ENCODE data around the gene RNF186. TPM values are rescaled to one million over a fixed set of nuclear protein-coding genes. Genes with fewer than 3 reads are reported as not detected.
"Not testable (repeated sequence)": the region's sequence is repeated elsewhere in the genome, so short reads cannot be mapped to it uniquely, and the experiment has no call there.

Gene RNF186
- total RNA-seq, 2 donors from 2014 or later = not detected

DNA sequence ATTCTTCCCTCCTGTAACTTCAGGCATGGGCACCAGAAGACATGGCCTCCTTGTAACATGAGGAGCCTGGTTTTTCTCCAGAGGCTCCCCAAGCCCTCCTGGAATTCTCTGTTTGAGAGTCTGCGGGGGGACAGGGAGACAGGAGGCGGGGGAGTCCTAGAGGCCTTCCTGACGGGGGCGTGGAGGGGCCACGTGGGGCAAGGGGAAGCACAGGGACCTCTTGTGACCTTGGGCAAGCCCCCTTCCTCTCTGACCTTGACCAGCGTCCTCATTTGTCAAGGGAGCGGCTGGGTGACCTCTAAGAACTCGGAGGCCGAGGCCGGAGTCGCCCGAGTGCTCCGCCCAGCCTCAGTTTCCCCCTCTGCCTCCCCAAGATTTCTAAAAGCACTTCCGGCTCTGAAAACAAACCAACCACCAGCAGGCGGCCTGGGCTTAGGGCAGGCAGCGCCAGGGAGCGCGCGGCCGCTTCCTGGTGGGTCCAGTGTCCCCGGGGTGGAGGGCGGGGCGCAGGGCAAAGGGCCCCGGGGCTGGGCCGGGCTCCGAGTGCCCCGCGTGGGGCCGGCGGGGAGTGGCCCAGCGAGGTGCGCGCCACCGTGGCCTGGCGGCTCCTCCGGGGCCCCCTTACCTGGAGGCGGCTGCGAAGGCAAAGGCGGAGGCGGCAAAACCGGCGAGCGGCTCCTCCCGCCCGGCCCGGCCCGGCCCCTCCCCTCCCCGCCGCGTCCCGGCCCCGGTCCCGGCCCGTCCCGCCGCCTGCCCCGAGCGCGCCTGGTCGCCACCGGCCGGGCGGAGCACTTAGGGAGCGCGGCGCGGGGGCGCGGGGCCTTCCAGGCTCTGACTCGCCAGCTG, 15.6 kb downstream of the RNF186 start, which contains the start of gene TMCO4:
Gene TMCO4 (minus strand): TSS at position 687 of the 846 bp plus-strand sequence. CDS start 19,158 bp downstream, outside the sequence.
- peak; percentile 87 for DNase-seq (ENCODE audit: low spot score)
- intact Hi-C loops (cut with DNase I) = no loop called here

DNA sequence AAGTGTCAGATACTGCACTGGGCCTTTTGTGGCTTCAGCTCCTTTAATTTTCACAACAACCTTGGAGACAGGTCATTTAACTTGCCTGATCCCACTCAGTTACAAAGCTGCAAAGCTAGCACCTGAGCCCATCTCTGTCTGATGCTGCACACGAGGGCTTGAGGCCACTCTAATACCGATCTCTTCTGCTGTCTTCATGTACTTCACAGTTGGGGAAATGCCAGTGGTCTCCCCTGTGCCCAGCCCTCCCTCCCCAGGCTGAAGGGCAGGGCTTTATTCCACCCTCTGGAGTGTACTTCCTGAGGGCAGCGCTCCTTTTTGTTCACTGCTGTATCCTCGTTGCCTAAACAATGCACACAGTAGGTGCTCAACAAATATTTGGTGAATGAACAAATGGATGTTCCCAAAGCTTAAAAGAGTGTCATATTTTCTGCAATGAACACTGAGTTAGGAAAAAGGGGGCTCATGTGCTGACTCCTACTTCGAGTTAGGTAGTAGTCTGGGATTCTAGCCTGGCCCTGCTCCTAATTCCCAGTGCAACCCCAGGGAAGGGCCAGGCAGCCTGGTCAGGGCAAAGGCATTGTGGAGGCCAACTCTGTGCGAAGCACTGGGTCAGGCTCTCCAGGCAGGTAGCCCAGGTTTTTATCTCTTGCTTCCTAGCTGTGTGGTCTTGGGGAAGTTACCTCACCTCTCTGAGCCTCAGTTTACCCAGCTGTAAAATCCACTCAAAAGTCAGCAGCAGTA, 16.4 kb downstream of the RNF186 start:
- intact Hi-C loops (cut with DNase I) = loop anchor here in 1 of 2 donors (1.0 kb wide), 1 partner anchor 22 kb away; no protein-coding TSS in a partner anchor
- DNase-seq (ENCODE audit: low spot score) = peak; percentile 30

DNA sequence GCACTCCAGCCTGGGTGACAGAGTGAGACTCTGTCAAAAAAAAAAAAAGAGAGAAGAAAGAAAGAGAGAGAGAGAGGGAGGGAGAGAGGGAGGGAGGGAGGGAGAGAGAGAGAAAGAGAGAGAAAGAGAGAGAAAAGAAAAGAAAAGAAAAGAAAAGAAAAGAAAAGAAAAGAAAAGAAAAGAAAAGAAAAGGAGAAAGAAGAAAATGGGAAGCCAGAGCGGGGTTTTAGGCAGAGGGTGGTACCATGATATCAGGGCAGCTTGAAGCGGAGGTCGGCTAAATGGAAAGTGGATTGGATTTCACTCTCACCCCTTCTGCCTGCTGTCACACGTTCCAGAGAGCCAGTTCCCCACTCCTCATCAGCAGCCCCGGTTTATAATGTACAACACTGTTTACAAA, 17.3 kb downstream of the RNF186 start:
- no peak for DNase-seq (ENCODE audit: low spot score)
- intact Hi-C loops (cut with DNase I) = loop anchor here in 1 of 2 donors (1.0 kb wide), 1 partner anchor 22 kb away; no protein-coding TSS in a partner anchor

DNA sequence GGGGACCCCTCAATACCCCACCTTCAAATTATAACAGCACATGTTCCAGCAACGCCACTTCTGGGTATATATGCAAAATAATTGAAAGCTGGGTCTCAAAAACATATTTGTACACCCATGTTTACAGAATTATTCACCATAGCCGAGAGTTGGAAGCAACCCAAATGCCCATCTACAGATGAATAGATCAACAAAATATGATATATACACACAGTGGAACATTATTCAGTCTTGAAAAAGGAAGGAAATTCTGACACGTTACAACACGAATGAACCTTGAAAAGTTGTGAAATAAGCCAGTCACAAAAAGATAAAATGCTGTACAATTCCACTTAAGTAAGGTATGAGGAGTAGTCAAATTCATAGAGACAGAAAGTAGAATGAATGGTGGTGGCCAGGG, 20.5 kb downstream of the RNF186 start:
- intact Hi-C loops (cut with DNase I) = no loop called here
- no peak for DNase-seq (ENCODE audit: low spot score)

DNA sequence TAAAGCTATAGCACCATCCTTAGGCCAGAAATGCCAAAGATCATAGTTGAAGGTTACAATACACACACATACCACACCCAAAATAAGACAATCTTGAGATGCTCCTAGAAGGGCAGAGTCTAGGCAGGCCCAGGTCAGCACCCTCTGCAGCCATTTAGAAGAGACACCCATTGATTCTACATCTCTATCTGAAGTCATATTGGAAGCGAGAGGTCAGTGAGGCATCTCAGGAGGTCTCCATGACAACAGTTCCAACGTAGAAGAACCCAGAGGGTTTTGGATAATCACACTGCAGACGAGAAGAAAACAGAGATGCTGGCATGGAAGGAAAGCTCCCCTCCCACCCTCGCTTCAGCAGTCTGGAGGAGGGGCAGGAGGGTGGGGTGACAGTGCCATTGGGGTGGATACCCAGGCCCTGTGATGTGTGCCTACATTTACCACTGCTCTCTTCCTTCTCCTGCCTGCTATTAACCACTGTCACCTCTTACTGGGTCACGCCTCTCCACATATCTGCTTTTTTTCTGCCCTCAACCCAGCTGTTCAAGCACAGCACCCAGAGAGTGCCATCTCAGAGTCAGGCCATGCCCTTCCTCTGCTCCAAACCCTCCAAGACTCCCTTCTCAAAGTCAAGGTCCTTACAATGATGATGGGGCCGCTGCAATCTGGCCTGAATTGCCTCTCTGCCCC, 21.6 kb downstream of the RNF186 start:
- peak; percentile 14 for DNase-seq (ENCODE audit: low spot score)
- intact Hi-C loops (cut with DNase I) = no loop called here

DNA sequence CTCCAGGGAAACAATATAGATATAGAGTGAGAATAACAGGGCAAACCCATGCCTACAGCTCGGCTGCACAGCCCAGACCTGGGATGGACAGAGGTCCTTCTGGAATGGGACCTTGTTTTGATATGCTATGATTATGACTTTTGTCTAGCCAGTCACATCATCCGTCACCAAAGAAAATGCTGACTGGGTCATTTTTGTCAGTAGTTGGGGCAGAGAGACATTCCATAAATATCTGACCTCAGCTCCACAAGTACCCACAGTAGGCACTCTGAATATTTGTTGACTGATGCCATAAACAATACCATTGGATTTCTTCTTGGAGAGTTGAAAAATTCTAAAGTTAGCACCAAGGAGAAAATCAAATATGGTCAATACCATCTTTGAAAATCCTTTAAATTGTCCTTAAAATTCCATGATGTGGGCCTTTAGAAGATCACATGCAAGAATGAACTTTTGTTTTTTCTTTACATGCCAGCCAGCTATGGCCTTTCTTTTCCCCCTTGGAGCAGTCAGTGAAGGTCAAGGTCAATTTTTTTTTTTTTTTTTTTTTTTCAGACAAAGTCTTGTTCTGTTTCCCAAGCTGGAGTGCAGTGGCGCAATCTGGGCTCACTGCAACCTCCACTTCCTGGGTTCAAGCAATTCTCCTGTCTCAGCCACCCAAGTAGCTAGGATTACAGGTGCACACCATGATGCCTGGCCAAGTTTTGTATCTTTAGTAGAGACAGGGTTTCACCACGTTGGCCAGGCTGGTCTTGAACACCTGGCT, 22.7 kb downstream of the RNF186 start:
- no peak for DNase-seq (ENCODE audit: low spot score)
- intact Hi-C loops (cut with DNase I) = no loop called here

DNA sequence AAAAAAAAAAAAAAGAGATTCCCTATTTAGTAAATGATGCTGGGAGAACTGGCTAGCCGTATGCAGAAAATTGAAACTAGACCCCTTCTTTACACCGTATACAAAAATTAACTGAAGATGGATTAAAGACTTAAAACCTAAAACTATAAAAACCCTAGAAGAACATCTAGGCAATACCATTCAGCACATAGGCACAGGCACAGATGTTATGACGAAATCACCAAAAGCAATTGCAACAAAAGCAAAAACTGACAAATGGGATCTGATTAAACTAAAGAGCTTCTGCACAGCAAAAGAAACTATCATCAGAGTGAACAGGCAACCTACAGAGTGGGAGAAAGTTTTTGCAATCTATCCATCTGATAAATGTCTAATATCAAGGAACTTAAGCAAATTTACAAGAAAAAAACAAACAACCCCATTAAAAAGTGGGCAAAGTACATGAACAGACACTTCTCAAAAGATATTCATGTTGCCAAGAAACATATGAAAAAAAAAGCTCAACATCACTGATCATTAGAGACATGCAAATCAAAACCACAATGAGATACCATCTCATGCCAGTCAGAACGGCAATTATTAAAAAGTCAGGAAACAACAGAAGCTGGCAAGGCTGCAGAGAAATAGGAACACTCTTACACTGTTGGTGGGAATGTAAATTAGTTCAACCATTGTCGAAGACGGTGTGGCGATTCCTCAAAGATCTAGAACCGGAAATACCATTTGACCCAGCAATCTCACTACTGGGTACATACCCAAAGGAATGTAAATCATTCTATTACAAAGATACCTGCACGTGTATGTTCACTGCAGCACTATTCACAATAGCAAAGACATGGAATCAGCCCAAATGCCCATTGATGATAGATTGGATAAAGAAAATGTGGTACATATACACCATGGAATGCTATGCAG, 24.8 kb downstream of the RNF186 start:
- DNase-seq (ENCODE audit: low spot score); intact Hi-C loops (cut with DNase I): not testable (repeated sequence)

DNA sequence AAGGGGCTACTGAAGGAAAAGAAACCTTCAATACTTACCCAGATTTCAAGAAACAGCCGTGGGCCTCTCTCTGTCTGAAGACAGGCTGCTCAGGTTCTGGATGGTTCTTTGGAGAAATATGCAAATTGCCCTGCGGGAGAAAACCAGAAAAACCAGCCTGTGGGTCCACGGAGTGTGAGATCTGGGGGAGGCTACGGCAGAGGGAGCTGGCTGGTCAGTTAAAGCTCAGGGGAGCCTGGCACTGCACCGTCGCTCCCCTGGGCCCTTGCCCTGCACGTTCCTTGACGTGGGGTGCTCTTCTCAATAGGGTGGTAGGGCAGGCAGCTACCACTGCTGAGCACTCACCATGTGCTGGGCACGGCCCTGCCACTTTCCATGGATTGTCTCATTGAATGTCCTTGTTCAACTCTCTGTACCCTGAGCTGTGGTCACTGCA, 28.1 kb downstream of the RNF186 start:
- peak; percentile 66 for DNase-seq (ENCODE audit: low spot score)
- intact Hi-C loops (cut with DNase I) = no loop called here

DNA sequence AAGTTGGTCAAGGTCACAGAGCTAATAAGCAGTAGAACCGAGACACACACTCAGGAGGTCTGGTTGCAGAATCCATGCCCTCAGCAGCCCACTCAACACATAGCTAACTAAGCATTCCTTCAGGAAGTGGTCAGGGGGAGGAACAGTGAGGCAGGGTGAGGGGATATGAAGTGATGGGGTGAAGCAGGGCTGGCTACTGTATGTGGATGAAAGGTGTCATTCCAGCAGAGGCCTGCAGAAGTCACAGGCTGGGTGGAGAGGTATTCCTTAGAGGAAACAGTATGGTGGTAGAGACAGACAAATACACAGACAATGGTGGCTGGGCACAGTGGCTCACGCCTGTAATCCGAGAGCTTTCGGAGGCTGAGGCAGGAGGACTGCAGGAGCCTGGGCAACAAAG, 29.4 kb downstream of the RNF186 start:
- intact Hi-C loops (cut with DNase I) = no loop called here
- peak; percentile 45 for DNase-seq (ENCODE audit: low spot score)

DNA sequence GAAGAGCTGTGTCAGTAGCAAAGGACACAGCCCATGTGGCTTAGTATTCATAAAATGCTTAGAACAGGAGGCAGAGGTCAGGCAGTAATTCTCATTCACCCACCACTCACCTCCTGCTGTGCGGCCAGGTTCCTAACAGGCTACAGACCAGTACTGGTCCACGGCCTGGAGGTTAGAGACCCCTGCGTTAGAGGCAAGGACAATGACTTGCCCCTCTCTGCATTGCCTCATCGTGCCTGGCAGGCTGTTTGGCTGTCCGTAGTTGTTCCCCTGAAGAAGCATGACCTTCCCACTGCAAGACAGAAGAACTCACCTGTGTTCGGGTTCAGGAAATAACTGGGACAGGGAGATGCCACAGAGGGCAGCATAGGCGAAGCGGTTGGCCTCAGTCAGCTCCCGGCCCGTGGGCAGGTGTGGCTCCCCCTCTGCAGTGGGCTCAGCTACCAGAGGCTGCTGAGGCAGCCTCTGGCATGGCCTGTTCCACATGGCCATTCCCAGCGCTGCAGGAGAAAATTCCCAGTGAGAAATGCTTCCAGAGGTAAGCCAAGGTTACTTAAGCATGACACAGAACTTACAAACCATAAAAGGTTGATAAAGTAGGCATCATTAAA, 34.7 kb downstream of the RNF186 start:
- intact Hi-C loops (cut with DNase I) = no loop called here
- no peak for DNase-seq (ENCODE audit: low spot score)

DNA sequence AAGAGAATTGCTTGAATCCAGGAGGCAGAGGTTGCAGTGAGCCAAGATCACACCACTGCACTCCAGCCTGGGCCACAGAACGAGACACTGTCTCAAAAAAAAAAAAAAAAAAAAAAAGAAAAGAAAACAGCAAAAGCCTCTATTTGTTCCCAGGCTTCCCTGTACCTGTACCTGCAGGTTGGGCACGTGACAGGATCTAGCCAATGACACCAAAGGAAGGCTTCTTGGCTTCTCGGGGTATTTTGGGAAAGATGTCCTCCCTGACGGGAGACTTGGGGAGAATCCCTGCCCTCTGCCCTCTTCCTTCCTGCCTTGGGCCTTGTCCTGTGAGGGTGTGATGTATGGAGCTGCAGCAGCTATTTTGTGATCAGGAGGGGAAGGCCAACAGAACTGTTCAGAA, 38.1 kb downstream of the RNF186 start:
- intact Hi-C loops (cut with DNase I) = loop anchor here in 1 of 2 donors (1.0 kb wide), 1 partner anchor 21 kb away; no protein-coding TSS in a partner anchor
- no peak for DNase-seq (ENCODE audit: low spot score)

DNA sequence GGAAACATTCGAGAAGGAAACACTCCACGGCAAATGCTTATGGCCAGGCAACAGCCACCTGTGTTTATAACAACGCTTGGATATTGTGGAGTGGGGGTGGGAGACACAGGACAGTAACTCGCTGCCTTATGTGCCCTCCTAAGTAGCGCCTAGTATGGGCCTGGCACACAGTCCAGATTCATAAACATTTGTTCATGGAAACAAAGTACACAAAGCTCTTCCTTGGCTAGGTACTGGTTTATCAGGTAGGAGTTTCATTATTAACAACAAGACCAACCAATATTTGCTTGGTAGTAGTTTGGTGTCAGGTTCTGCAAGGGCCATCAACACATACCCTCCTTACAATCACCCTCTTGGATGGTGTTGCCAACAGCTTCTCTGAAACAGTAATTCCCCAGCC, 38.8 kb downstream of the RNF186 start:
- intact Hi-C loops (cut with DNase I) = loop anchor here in 1 of 2 donors (1.0 kb wide), 1 partner anchor 22 kb away; no protein-coding TSS in a partner anchor
- DNase-seq (ENCODE audit: low spot score) = no peak

DNA sequence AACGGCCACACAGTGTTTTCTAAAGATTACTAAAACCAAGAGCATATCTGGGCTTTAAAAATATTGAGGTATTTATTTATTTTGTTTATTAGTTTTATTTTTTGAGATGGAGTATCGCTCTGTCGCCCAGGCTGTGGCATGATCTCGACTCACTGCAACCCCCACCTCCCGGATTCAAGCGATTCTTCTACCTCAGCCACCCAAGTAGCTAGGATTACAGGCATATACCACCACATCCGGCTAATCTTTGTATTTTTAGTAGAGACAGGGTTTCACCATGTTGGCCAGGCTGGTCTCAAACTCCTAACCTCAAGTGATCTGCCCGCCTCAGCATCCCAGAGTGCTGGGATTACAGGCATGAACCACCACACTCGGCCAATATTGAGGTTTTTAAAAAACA, 39.3 kb downstream of the RNF186 start:
- intact Hi-C loops (cut with DNase I) = loop anchor here in 1 of 2 donors (1.0 kb wide), 1 partner anchor 22 kb away; no protein-coding TSS in a partner anchor
- DNase-seq (ENCODE audit: low spot score) = no peak

DNA sequence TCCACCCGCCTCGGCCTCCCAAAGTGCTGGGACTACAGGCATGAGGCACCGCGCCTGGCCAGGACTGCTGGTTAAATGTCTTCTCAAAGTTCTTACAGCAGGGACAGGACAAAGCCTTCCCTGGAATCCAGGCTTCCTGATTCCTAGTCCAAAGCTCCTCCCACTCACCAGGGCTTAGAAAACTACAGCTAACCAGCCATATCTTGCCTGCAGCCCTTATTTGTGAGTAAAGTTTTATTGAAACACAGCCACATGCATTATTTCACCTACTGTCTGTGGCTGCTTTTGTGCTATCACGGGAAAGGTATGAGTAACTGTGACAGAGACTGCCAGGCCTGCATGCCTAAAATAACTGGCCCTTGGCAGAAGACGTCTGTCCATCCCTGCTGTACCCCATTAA, 39.8 kb downstream of the RNF186 start:
- DNase-seq (ENCODE audit: low spot score) = no peak
- intact Hi-C loops (cut with DNase I) = no loop called here

DNA sequence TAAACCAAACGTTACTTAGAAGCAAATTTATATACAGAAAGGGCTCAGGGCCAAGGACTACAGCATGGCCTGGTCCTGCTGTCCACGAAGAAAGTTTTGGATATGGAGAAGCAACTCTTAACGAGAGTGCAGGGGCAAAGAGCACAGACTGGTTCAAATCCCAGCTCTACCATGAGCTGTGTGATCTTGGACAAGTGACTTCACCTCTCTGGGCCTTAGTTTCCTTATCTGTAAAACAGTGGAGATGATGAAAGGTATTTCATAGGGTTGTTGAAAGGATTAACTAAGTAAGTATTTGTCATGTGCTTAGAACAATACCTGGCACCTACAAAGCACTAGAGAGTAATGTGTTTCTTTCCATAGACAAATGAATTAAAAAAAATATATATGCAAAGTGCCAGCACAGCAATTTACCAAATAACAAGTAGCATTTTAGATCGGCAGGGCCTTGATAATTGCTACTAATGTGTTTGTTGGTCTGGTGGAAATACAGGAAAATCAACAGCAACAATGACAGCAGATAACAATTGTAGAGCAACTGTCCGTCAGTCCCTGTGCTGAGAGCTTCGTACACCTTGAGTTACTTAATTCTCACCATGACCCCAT, 40.8 kb downstream of the RNF186 start:
- DNase-seq (ENCODE audit: low spot score) = no peak
- intact Hi-C loops (cut with DNase I) = no loop called here

DNA sequence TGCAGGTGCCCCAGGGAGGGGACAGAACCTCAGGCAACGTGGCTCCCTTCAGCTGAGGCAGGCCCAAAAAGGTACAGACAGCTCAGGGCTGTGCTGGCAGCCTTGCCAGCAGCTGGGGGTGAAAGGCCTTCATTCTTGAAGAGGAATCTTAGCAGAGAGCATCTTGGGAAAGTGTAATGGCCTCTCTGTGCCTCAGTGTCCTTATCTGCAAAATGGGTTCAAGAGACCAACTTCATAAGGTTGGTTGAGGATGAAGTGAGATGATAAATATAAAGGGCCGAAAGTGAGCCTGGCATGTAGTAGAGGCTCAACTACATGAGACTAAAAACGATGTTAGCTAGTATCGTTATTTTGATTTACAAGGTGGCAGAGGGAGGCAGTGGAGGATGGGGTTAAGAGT, 41.6 kb downstream of the RNF186 start:
- intact Hi-C loops (cut with DNase I) = no loop called here
- DNase-seq (ENCODE audit: low spot score) = no peak

DNA sequence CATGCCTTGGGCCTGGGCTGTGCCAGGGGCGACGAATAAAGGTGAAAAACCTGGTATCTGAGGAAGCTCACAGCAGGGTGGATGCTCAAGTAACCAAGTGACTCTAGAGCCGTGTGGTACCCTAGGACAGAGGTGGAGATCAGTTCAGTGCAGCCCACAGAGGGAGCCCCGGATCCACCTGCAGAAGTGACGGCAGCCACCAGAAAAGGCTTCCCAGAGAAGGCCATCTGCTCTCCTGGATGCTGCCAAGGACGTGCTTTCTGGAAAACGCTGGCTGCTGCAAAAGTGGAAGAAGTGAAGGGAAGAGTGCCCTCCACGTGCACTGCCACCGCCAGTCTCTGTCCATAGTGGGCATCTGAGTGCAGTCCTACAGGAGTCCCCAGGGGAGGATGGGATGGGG, 43.0 kb downstream of the RNF186 start:
- DNase-seq (ENCODE audit: low spot score) = no peak
- intact Hi-C loops (cut with DNase I) = no loop called here
